ENCODE measurements around the gene CNTROB. TPM values are rescaled to one million over a fixed set of nuclear protein-coding genes. Genes with fewer than 3 reads are reported as not detected.

Gene CNTROB
- total RNA-seq, 4 donors from 2014 or later, result 22.4 to 38.0 (median 28.0) TPM

- peaks cover 0 to 80% (median 0%) of the 10 kb centered on the region in 3 donors for H3K36me3 ChIP-seq
- 57 to 62% methylated on average over 8 of the region's 8 CpGs for WGBS, 2 donors
- no peaks in the 10 kb centered on the region for H3K9me3 ChIP-seq
- TF ChIP-seq, protein P1, sequence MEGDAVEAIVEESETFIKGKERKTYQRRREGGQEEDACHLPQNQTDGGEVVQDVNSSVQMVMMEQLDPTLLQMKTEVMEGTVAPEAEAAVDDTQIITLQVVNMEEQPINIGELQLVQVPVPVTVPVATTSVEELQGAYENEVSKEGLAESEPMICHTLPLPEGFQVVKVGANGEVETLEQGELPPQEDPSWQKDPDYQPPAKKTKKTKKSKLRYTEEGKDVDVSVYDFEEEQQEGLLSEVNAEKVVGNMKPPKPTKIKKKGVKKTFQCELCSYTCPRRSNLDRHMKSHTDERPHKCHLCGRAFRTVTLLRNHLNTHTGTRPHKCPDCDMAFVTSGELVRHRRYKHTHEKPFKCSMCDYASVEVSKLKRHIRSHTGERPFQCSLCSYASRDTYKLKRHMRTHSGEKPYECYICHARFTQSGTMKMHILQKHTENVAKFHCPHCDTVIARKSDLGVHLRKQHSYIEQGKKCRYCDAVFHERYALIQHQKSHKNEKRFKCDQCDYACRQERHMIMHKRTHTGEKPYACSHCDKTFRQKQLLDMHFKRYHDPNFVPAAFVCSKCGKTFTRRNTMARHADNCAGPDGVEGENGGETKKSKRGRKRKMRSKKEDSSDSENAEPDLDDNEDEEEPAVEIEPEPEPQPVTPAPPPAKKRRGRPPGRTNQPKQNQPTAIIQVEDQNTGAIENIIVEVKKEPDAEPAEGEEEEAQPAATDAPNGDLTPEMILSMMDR (IDR thresholded peaks at IDR 0.05), result no peak
- TF ChIP-seq POLR2A (IDR thresholded peaks at IDR 0.05), result no peak
- TF ChIP-seq EP300 (IDR thresholded peaks at IDR 0.05), result no peak
- H3K27me3 ChIP-seq, result no peaks in the 10 kb centered on the region
- DNase-seq (ENCODE audit: low spot score in 2 of 2), result no peak
- peaks cover 0 to 8% (median 4%) of the 10 kb centered on the region in 4 donors for H3K4me1 ChIP-seq
- no peak overlapping the region for H3K27ac ChIP-seq
- no peak overlapping the region for H3K4me3 ChIP-seq
These were observed 37.1 kb upstream of the CNTROB start for GRCh38 chr17:7894866-7895265.

GRCh38 chr17:7897090-7897489 is 34.9 kb upstream of the CNTROB start:
- H3K27me3 ChIP-seq, result no peaks in the 10 kb centered on the region
- H3K4me1 ChIP-seq, result peaks cover 0 to 3% (median 0%) of the 10 kb centered on the region in 4 donors
- no peak for DNase-seq (ENCODE audit: low spot score in 2 of 2)
- peaks cover 0 to 85% (median 8%) of the 10 kb centered on the region in 3 donors for H3K36me3 ChIP-seq
- whole genome bisulfite sequencing, 2 donors, result 88 to 94% methylated on average over 13 of the region's 13 CpGs
- no peak overlapping the region for H3K4me3 ChIP-seq
- H3K9me3 ChIP-seq, result no peaks in the 10 kb centered on the region
- H3K27ac ChIP-seq, result no peak overlapping the region
- TF ChIP-seq POLR2A (IDR thresholded peaks at IDR 0.05) (no peak), EP300 (IDR thresholded peaks at IDR 0.05) (no peak)
- TF ChIP-seq, protein P1 (IDR thresholded peaks at IDR 0.05), result no peak

- peaks cover 0 to 90% (median 9%) of the 10 kb centered on the region in 3 donors for H3K36me3 ChIP-seq
- WGBS, 2 donors, result 24 to 31% methylated on average over 6 of the region's 6 CpGs
These were observed 34.2 kb upstream of the CNTROB start for GRCh38 chr17:7897773-7898172.

GRCh38 chr17:7903154-7904103 is 28.6 kb upstream of the CNTROB start:
- no peak for DNase-seq (ENCODE audit: low spot score in 2 of 2)
- 68 to 73% methylated on average over 21 to 22 of the region's 22 CpGs for WGBS, 2 donors
- Histone ChIP-seq H3K9me3 (no peaks in the 10 kb centered on the region), H3K36me3 (peaks cover 0 to 99% (median 26%) of the 10 kb centered on the region in 3 donors), H3K4me1 (no peaks in the 10 kb centered on the region), H3K27me3 (no peaks in the 10 kb centered on the region), H3K27ac (no peak overlapping the region), H3K4me3 (no peak overlapping the region)
- TF ChIP-seq, protein P1 (IDR thresholded peaks at IDR 0.05), result no peak
- TF ChIP-seq EP300 (IDR thresholded peaks at IDR 0.05), result no peak
- TF ChIP-seq POLR2A (IDR thresholded peaks at IDR 0.05), result no peak

More at GRCh38 chr17:7897773-7898172, 34.2 kb upstream of the CNTROB start:
- H3K4me3 ChIP-seq, result no peak overlapping the region
- H3K27me3 ChIP-seq, result no peaks in the 10 kb centered on the region
- peaks cover 0 to 3% (median 0%) of the 10 kb centered on the region in 4 donors for H3K4me1 ChIP-seq
- TF ChIP-seq, protein P1 (IDR thresholded peaks at IDR 0.05), result peak; percentile 27 to 74 (median 44)
- TF ChIP-seq EP300 (IDR thresholded peaks at IDR 0.05) (no peak), POLR2A (IDR thresholded peaks at IDR 0.05) (no peak)
- H3K27ac ChIP-seq, result peak overlapping the region in 1 of 4 donors; percentile 3
- H3K9me3 ChIP-seq, result no peaks in the 10 kb centered on the region
- DNase-seq (ENCODE audit: low spot score in 2 of 2), result peak in 1 of 2 donors; percentile 19

DNA sequence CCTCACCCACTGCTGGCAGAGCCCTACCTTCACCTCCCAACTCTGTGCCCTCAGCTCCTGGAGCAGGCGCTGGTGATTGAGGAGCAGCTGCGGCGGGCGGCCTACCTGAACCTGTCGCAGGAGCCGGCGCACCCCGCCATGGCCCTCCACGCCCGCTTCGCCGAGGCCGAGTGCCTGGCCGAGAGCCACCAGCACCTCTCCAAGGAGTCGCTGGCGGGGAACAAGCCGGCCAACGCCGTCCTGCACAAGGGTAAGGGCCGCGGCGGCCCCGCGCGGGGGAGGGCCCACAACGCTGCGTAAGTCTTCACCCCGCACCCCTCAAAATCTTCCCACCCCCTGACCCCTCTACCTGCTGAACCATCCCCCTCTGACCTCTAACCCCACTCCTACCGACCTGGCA is 22.9 kb upstream of the CNTROB start:
- Histone ChIP-seq H3K9me3 (no peaks in the 10 kb centered on the region), H3K4me3 (no peak overlapping the region), H3K36me3 (peaks cover 0 to 84% (median 24%) of the 10 kb centered on the region in 3 donors), H3K27ac (no peak overlapping the region), H3K4me1 (peaks cover 0 to under 1% (median 0%) of the 10 kb centered on the region in 4 donors), H3K27me3 (no peaks in the 10 kb centered on the region)
- TF ChIP-seq, protein P1 (IDR thresholded peaks at IDR 0.05), result no peak
- no peak for TF ChIP-seq POLR2A (IDR thresholded peaks at IDR 0.05)
- no peak for TF ChIP-seq EP300 (IDR thresholded peaks at IDR 0.05)
- no peak for DNase-seq (ENCODE audit: low spot score in 2 of 2)
- WGBS, 2 donors, result 85 to 92% methylated on average over 23 to 24 of the region's 29 CpGs
